ENCODE results near the gene GATB. TPM values are rescaled to one million over a fixed set of nuclear protein-coding genes. Genes with fewer than 3 reads are reported as not detected.

GATB gene
- total and polyA plus RNA-seq, 2 experiments from 2014 or later, result 19.4 to 20.1 TPM

DNA sequence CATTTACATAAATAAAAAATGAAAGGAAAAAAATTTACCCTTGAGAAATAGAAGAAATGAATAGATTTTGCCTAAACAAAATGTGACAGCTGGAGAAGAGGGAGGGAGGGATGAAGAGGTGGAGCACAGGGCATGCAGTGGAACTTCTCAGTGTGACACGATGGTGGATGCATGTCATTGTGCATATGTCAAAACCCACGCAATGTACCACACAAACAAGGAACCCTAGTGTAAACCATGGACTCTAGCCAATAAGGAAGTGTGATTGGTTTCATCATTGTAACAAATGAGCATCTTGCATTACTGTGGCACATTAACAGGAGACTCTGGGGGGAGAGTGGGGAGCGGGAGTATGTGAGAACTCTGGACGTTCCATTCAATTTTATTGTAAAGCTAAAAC lies 58.6 kb downstream of the GATB start:
- no peaks in the 10 kb centered on the region for H3K36me3 ChIP-seq (replicated peaks; ENCODE audit: insufficient read depth, low read depth)
- no peak for DNase-seq (ENCODE audit: low spot score)
- H3K27ac ChIP-seq, result no peak overlapping the region
- no peaks in the 10 kb centered on the region for H3K9me2 ChIP-seq (replicated peaks; ENCODE audit: insufficient read depth)
- H4K20me1 ChIP-seq (ENCODE audit: insufficient read depth, poor library complexity, severe bottlenecking), result no peaks in the 10 kb centered on the region
- no peaks in the 10 kb centered on the region for H3K4me1 ChIP-seq (ENCODE audit: insufficient read depth)
- H2AFZ ChIP-seq, result no peak overlapping the region
- no peak for TF ChIP-seq EZH2 (IDR thresholded peaks at IDR 0.05; ENCODE audit: borderline replicate concordance)
- TF ChIP-seq, protein P1, sequence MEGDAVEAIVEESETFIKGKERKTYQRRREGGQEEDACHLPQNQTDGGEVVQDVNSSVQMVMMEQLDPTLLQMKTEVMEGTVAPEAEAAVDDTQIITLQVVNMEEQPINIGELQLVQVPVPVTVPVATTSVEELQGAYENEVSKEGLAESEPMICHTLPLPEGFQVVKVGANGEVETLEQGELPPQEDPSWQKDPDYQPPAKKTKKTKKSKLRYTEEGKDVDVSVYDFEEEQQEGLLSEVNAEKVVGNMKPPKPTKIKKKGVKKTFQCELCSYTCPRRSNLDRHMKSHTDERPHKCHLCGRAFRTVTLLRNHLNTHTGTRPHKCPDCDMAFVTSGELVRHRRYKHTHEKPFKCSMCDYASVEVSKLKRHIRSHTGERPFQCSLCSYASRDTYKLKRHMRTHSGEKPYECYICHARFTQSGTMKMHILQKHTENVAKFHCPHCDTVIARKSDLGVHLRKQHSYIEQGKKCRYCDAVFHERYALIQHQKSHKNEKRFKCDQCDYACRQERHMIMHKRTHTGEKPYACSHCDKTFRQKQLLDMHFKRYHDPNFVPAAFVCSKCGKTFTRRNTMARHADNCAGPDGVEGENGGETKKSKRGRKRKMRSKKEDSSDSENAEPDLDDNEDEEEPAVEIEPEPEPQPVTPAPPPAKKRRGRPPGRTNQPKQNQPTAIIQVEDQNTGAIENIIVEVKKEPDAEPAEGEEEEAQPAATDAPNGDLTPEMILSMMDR (IDR thresholded peaks at IDR 0.05; ENCODE audit: poor library complexity), result no peak
- no peak for TF ChIP-seq EZH2phosphoT487 (IDR thresholded peaks at IDR 0.05; ENCODE audit: low read depth, severe bottlenecking, unreplicated experiment)
- no peaks in the 10 kb centered on the region for H3K27me3 ChIP-seq
- WGBS (ENCODE audit: low lambda C conversion rate, missing lambda C conversion rate), result 97% methylated on average over 4 of the region's 4 CpGs
- H3K4me2 ChIP-seq, result no peak overlapping the region
- no peaks in the 10 kb centered on the region for H3K9me3 ChIP-seq (ENCODE audit: low read depth)
- H3K4me3 ChIP-seq, result no peak overlapping the region
- H3K79me2 ChIP-seq, result no peaks in the 10 kb centered on the region

DNA sequence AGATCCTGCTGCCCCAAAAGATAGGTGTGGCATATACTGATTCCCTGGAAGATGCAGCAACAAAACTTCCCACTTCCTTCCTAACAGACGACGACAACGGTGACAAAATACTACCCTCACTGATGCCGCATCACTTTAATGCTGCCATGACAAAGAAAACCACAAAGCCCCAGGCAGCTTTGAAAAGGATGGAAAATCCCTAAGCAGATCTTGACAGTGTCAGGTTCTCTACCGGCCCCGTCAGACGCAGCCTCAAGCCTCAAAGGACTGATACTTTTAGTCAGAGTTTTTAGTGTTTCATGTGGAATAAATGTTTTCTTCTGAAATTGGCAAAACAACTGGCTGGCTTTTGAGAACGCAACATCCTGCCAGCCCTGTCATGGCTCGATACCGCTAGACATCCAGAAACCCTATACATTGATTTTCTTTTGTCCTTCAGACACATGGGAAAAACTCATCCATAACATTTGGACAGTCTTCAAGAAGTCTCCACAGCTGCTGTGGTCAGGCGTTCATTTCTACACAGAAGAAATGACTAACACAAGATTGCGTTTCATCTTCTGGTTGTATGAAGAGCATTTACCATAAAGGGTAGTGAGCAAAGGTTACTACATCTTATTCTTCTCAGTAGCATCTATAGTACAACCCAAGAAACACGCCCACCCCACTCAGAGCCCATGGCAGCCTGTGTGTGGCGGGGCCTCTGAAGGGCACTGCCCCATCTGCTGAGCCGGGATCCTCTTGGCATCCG lies 60.1 kb downstream of the GATB start:
- no peak for DNase-seq (ENCODE audit: low spot score)
- Histone ChIP-seq H3K4me3 (no peak overlapping the region), H3K27me3 (no peaks in the 10 kb centered on the region), H3K9me3 (ENCODE audit: low read depth) (no peaks in the 10 kb centered on the region), H3K79me2 (no peaks in the 10 kb centered on the region), H3K36me3 (replicated peaks; ENCODE audit: insufficient read depth, low read depth) (no peaks in the 10 kb centered on the region), H4K20me1 (ENCODE audit: insufficient read depth, poor library complexity, severe bottlenecking) (no peaks in the 10 kb centered on the region), H3K4me1 (ENCODE audit: insufficient read depth) (no peaks in the 10 kb centered on the region), H3K9me2 (replicated peaks; ENCODE audit: insufficient read depth) (no peaks in the 10 kb centered on the region), H3K4me2 (no peak overlapping the region), H3K27ac (no peak overlapping the region), H2AFZ (no peak overlapping the region)
- WGBS (ENCODE audit: low lambda C conversion rate, missing lambda C conversion rate), result 95% methylated on average over 16 of the region's 16 CpGs
- TF ChIP-seq, protein P1 (IDR thresholded peaks at IDR 0.05; ENCODE audit: poor library complexity), result no peak
- TF ChIP-seq EZH2phosphoT487 (IDR thresholded peaks at IDR 0.05; ENCODE audit: low read depth, severe bottlenecking, unreplicated experiment) (no peak), EZH2 (IDR thresholded peaks at IDR 0.05; ENCODE audit: borderline replicate concordance) (no peak)

DNA sequence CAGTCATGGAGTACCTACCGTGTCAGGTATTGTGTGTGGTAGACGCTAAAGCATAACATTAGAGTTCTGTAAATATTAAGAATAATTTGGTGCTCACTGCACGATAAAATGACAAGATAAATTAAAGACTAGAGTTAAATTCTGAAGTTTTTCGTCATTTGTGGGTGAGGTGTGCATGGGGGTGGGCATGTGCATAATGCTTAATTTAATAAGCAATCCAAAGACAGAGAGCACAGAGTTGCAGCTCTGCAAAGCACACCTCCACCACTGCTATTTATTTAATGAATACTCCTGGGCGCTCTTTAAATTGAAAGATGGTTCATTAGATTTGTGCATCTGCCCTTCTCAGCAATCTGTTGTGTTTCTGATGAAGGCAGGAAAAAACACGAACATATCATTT lies 62.6 kb downstream of the GATB start:
- DNase-seq (ENCODE audit: low spot score), result no peak
- 96% methylated on average over 6 of the region's 6 CpGs for WGBS (ENCODE audit: low lambda C conversion rate, missing lambda C conversion rate)
- H3K4me3 ChIP-seq, result no peak overlapping the region
- H3K79me2 ChIP-seq, result no peaks in the 10 kb centered on the region
- H3K9me3 ChIP-seq (ENCODE audit: low read depth), result no peaks in the 10 kb centered on the region
- H3K9me2 ChIP-seq (replicated peaks; ENCODE audit: insufficient read depth), result no peaks in the 10 kb centered on the region
- no peaks in the 10 kb centered on the region for H3K27me3 ChIP-seq
- H2AFZ ChIP-seq, result no peak overlapping the region
- H3K4me2 ChIP-seq, result no peak overlapping the region
- no peak overlapping the region for H3K27ac ChIP-seq
- no peaks in the 10 kb centered on the region for H3K36me3 ChIP-seq (replicated peaks; ENCODE audit: insufficient read depth, low read depth)
- no peaks in the 10 kb centered on the region for H4K20me1 ChIP-seq (ENCODE audit: insufficient read depth, poor library complexity, severe bottlenecking)
- no peaks in the 10 kb centered on the region for H3K4me1 ChIP-seq (ENCODE audit: insufficient read depth)
- TF ChIP-seq EZH2 (IDR thresholded peaks at IDR 0.05; ENCODE audit: borderline replicate concordance) (no peak), EZH2phosphoT487 (IDR thresholded peaks at IDR 0.05; ENCODE audit: low read depth, severe bottlenecking, unreplicated experiment) (no peak)
- TF ChIP-seq, protein P1 (IDR thresholded peaks at IDR 0.05; ENCODE audit: poor library complexity), result no peak

Measured in hepatocyte (in vitro differentiated cells).